Neuronal stem cell (in vitro differentiated cells): ENCODE measurements around the gene CHST8.

Source experiments
- DNase-seq: peaks from one replicate; pipeline ENCODE4 v3.0.0-alpha.2; 2013; ENCODE audit warnings: low spot score
- H2AFZ ChIP-seq: one replicate; pipeline ENCODE4 v1.6.1; 2013; ENCODE audit warnings: mild to moderate bottlenecking, low read length, inconsistent platforms
- H2AK5ac ChIP-seq: 2 replicates; pipeline ENCODE4 v1.6.1; 2013; ENCODE audit warnings: low read depth, mild to moderate bottlenecking, inconsistent platforms, low read length, moderate library complexity, mixed read lengths
- H2BK120ac ChIP-seq: 2 replicates; pipeline ENCODE4 v1.6.1; 2013; ENCODE audit warnings: low read depth, mild to moderate bottlenecking, inconsistent platforms, low read length, moderate library complexity, mixed read lengths
- H2BK12ac ChIP-seq: one replicate; pipeline ENCODE4 v1.6.1; 2013; ENCODE audit warnings: low read length, inconsistent platforms
- H2BK15ac ChIP-seq: 2 replicates; pipeline ENCODE4 v1.6.1; 2013; ENCODE audit warnings: mild to moderate bottlenecking, low read length, inconsistent platforms, mixed read lengths
- H2BK5ac ChIP-seq: one replicate; pipeline ENCODE4 v1.6.1; 2013; ENCODE audit warnings: inconsistent platforms, mild to moderate bottlenecking, low read length, moderate library complexity
- H3K14ac ChIP-seq: one replicate; pipeline ENCODE4 v1.6.1; 2013; ENCODE audit warnings: low read length, inconsistent platforms
- H3K18ac ChIP-seq: 2 replicates; pipeline ENCODE4 v1.6.1; 2013; ENCODE audit warnings: low read length, inconsistent platforms
- H3K23ac ChIP-seq: 2 replicates; pipeline ENCODE4 v1.6.1; 2013; ENCODE audit warnings: low read depth, mild to moderate bottlenecking, mixed read lengths, low read length, inconsistent platforms; ENCODE audit not compliant: poor library complexity
- H3K27ac ChIP-seq: replicated peaks from 3 replicates; pipeline ENCODE4 v1.5.1; 2013; ENCODE audit warnings: low read length, inconsistent platforms
- H3K27me3 ChIP-seq, 3 experiments: 2 replicates each; pipeline ENCODE4 v1.6.1; 2013; ENCODE audit warnings: low read length in 3 of 3, mild to moderate bottlenecking in 2 of 3, inconsistent platforms in 1 of 3, low read depth in 1 of 3, mixed read lengths in 1 of 3, moderate library complexity in 1 of 3; ENCODE audit not compliant: control insufficient read depth in 3 of 3, insufficient read depth in 3 of 3
- H3K36me3 ChIP-seq, 2 donors: replicated peaks in 1 of 2; 2 replicates each; pipeline ENCODE4 v1.6.1; 2013; ENCODE audit warnings: low read length in 2 of 2; ENCODE audit not compliant: control insufficient read depth in 2 of 2, insufficient read depth in 2 of 2
- H3K4ac ChIP-seq: 2 replicates; pipeline ENCODE4 v1.6.1; 2013; ENCODE audit warnings: inconsistent platforms, mild to moderate bottlenecking, low read length, moderate library complexity
- H3K4me1 ChIP-seq, 2 donors: 1 replicate in 1 of 2; 2 replicates in 1 of 2; pipeline ENCODE4 v1.6.1; 2013; ENCODE audit warnings: low read length in 2 of 2, low read depth in 1 of 2; ENCODE audit not compliant: control insufficient read depth in 2 of 2, insufficient read depth in 1 of 2
- H3K4me2 ChIP-seq: one replicate; pipeline ENCODE4 v1.6.1; 2013; ENCODE audit warnings: mild to moderate bottlenecking, low read length, inconsistent platforms; ENCODE audit not compliant: insufficient read depth, poor library complexity, severe bottlenecking
- H3K4me3 ChIP-seq, 2 donors: 2 replicates each; pipeline ENCODE4 v1.5.1; 2013; ENCODE audit warnings: low read length in 2 of 2, mild to moderate bottlenecking in 2 of 2, inconsistent platforms in 1 of 2, moderate library complexity in 1 of 2
- H3K79me1 ChIP-seq: one replicate; pipeline ENCODE4 v1.6.1; 2013; ENCODE audit warnings: low read depth, mild to moderate bottlenecking, inconsistent platforms, low read length, moderate library complexity
- H3K9ac ChIP-seq: one replicate; pipeline ENCODE4 v1.6.1; 2013; ENCODE audit warnings: mild to moderate bottlenecking, low read depth, low read length, inconsistent platforms; ENCODE audit not compliant: poor library complexity
- H3K9me3 ChIP-seq, 2 donors: replicated peaks in 1 of 2; 2 replicates each; pipeline versions ENCODE3 to v1.6.1; 2013; ENCODE audit warnings: low read length in 2 of 2, mild to moderate bottlenecking in 2 of 2, inconsistent platforms in 1 of 2, low read depth in 1 of 2, mixed read lengths in 1 of 2, moderate library complexity in 1 of 2; ENCODE audit not compliant: control insufficient read depth in 2 of 2, insufficient read depth in 1 of 2
- H4K8ac ChIP-seq: one replicate; pipeline ENCODE4 v1.6.1; 2013; ENCODE audit warnings: low read depth, mild to moderate bottlenecking, inconsistent platforms, low read length, moderate library complexity
- H4K91ac ChIP-seq: one replicate; pipeline ENCODE4 v1.6.1; 2013; ENCODE audit warnings: low read length, low read depth, mild to moderate bottlenecking, inconsistent platforms; ENCODE audit not compliant: poor library complexity
- WGBS, 2 donors: extraction: QIAGEN DNeasy Blood & Tissue Kit; methylation state at CpG; one replicate each; pipeline ENCODE4 v1.1.7; 2013; ENCODE audit warnings: missing lambda C conversion rate in 2 of 2, mixed read lengths in 1 of 2; ENCODE audit not compliant: insufficient read length in 2 of 2, insufficient replicate concordance in 1 of 2; ENCODE audit errors: extremely low coverage in 2 of 2; 5-methylcytosine and 5-hydroxymethylcytosine counted together

The CHST8 gene

DNA sequence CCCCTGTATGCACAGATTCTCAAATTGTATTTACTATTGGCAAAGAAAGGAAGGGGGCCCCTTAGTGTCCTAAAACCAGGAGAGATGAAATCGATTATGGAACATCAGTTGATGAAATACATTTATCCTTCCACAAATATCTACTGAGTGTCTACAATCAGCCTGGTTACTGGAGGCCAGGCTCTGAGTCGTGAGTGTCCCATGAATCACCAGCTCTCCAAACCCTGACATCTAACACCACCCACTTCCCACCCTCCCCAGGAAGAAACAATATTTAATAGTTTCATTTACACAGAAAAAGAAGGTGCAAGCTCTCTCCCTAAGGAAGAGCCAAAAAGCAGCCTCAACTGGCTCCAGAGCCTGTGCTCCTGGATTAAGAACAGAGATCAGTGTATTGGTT is 200.1 kb downstream of the CHST8 start:
- H3K4me2 ChIP-seq = no peak overlapping the region

More for the DNA sequence above, 200.1 kb downstream of the CHST8 start:
- Histone ChIP-seq H2AK5ac (no peak overlapping the region), H3K23ac (no peak overlapping the region), H3K27me3 (peaks cover 0 to 7% (median 0%) of the 10 kb centered on the region in 3 experiments), H3K9ac (no peak overlapping the region), H3K4ac (no peak overlapping the region), H2BK120ac (no peak overlapping the region), H2BK5ac (no peak overlapping the region), H3K9me3 (no peaks in the 10 kb centered on the region), H2BK15ac (no peak overlapping the region), H3K27ac (no peak overlapping the region), H2AFZ (no peak overlapping the region), H4K91ac (no peak overlapping the region), H3K79me1 (no peaks in the 10 kb centered on the region), H4K8ac (no peak overlapping the region), H2BK12ac (no peak overlapping the region), H3K18ac (no peak overlapping the region), H3K36me3 (no peaks in the 10 kb centered on the region), H3K4me1 (peaks cover 8 to 28% of the 10 kb centered on the region in 2 donors), H3K14ac (no peak overlapping the region), H3K4me3 (no peak overlapping the region)
- WGBS, 2 donors = no CpG with 5 or more reads among the region's 2 CpGs
- no peak for DNase-seq
